ENCODE data around the gene BRSK2.
A peak's percentile ranks its signal among the peaks of the same experiment; 100 is the strongest.

Gene BRSK2

GRCh38 chr11:1377231-1377780, 12.4 kb upstream of the BRSK2 start:
- DNase-seq (ENCODE audit: low spot score), result no peak

GRCh38 chr11:1381793-1382425, 7.8 kb upstream of the BRSK2 start:
- DNase-seq (ENCODE audit: low spot score), result no peak

GRCh38 chr11:1382429-1382828, 7.3 kb upstream of the BRSK2 start:
- no peak for DNase-seq (ENCODE audit: low spot score)

GRCh38 chr11:1382831-1383607, 6.7 kb upstream of the BRSK2 start:
- peak; percentile 43 for DNase-seq (ENCODE audit: low spot score)

GRCh38 chr11:1384199-1384970, 5.3 kb upstream of the BRSK2 start:
- DNase-seq (ENCODE audit: low spot score), result no peak

GRCh38 chr11:1387521-1387920, 2.2 kb upstream of the BRSK2 start:
- DNase-seq (ENCODE audit: low spot score), result no peak

- no peak for DNase-seq (ENCODE audit: low spot score)
Observed at GRCh38 chr11:1387961-1388762, 1.6 kb upstream of the BRSK2 start.

- no peak for DNase-seq (ENCODE audit: low spot score)
Observed at GRCh38 chr11:1388763-1389102, 1.0 kb upstream of the BRSK2 start.

- peak; percentile 95 for DNase-seq (ENCODE audit: low spot score)
Observed at GRCh38 chr11:1389103-1389931, 417 bp upstream of the BRSK2 start.

- DNase-seq (ENCODE audit: low spot score), result peak; percentile 32
Observed at GRCh38 chr11:1390569-1391164, 933 bp downstream of the BRSK2 start.

- peak; percentile 43 for DNase-seq (ENCODE audit: low spot score)
Observed at GRCh38 chr11:1391165-1392075, 1.7 kb downstream of the BRSK2 start.

- DNase-seq (ENCODE audit: low spot score), result peak; percentile 25
Observed at GRCh38 chr11:1392111-1392510, 2.4 kb downstream of the BRSK2 start.

- no peak for DNase-seq (ENCODE audit: low spot score)
Observed at GRCh38 chr11:1392561-1392960, 2.8 kb downstream of the BRSK2 start.

GRCh38 chr11:1393038-1393710, 3.4 kb downstream of the BRSK2 start:
- DNase-seq (ENCODE audit: low spot score), result no peak

GRCh38 chr11:1394936-1395772, 5.4 kb downstream of the BRSK2 start:
- DNase-seq (ENCODE audit: low spot score), result no peak

- no peak for DNase-seq (ENCODE audit: low spot score)
Observed at GRCh38 chr11:1395773-1396374, 6.1 kb downstream of the BRSK2 start.

- no peak for DNase-seq (ENCODE audit: low spot score)
Observed at GRCh38 chr11:1396375-1396841, 6.7 kb downstream of the BRSK2 start.

Measured in cerebellar cortex (tissue), 1 donor.